ENCODE measurements around the gene BCAS3.

BCAS3 gene

DNA sequence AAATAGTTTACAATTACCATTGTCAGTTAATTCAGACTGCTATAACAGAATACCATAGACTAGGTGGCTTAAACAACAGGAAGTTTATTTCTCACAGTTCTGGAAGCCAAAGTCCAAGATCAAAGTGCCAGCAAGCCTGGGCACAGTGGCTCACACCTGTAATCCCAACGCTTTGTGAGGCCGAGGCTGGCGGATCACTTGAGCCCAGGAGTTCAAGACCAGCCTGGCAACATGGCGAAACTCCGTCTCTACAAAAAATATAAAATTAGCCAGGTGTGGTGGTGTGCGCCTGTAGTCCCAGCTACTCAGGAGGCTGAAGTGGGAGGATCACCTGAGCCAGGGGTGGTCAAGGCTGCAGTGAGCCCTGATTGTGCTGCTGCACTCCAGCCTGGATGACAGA lies 650.7 kb downstream of the BCAS3 start:
- TF ChIP-seq, protein P1, sequence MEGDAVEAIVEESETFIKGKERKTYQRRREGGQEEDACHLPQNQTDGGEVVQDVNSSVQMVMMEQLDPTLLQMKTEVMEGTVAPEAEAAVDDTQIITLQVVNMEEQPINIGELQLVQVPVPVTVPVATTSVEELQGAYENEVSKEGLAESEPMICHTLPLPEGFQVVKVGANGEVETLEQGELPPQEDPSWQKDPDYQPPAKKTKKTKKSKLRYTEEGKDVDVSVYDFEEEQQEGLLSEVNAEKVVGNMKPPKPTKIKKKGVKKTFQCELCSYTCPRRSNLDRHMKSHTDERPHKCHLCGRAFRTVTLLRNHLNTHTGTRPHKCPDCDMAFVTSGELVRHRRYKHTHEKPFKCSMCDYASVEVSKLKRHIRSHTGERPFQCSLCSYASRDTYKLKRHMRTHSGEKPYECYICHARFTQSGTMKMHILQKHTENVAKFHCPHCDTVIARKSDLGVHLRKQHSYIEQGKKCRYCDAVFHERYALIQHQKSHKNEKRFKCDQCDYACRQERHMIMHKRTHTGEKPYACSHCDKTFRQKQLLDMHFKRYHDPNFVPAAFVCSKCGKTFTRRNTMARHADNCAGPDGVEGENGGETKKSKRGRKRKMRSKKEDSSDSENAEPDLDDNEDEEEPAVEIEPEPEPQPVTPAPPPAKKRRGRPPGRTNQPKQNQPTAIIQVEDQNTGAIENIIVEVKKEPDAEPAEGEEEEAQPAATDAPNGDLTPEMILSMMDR (IDR thresholded peaks at IDR 0.05; ENCODE audit: low read depth, low read length), result no peak
- no peak overlapping the region for H3K4me3 ChIP-seq (ENCODE audit: low read depth, low read length)
- H3K4me1 ChIP-seq, result peaks cover 21% of the 10 kb centered on the region
- no peaks in the 10 kb centered on the region for H3K36me3 ChIP-seq
- no peak for DNase-seq
- no peaks in the 10 kb centered on the region for H3K9me3 ChIP-seq
- H3K27me3 ChIP-seq, result no peaks in the 10 kb centered on the region

DNA sequence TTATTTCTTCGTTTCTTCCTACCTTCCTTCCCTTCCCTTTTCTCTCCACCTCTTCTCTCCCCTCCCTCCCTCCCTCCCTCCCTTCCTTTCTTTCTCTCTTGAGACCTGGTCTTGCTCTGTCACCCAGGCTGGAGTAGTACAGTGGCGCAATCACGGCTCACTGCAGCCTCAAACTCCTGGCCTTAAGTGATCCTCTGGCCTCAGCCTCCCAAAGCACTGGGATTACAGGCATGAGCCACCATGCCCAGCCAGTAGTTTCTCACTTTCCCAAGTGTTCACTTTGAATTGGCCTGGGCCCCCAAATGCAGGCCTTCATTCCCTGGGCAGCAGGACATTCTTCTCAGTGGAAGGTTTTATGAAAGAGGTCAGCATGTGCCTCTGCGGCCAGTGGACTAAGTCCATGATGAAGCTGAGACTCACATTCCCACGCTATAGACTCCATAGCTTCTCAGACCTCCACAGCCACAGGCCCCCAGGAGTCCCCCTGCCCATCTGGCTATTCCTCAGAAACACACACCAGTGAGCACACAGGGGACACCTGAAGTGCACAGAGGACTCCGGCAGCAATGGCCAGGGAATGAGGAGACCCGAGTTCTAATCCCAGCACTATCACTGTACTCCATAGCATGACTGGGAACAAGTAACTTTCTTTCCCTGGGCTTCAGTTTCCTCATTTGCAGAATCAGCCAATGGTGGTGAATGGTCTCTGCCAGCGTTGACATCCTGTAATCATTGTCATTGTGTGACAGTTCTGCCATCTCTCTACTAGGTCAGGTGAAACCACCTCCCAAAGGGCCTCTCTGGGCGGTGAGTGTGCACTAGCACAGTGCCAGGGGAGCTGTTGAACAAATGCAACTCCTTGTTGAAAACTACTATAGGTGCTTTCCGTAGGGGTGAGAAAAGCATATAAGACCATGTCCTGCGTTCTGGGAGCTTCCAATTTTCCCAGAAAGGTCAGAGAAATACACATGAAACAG lies 652.8 kb downstream of the BCAS3 start:
- Histone ChIP-seq H3K27me3 (no peaks in the 10 kb centered on the region), H3K36me3 (no peaks in the 10 kb centered on the region), H3K4me1 (peaks cover 8% of the 10 kb centered on the region), H3K4me3 (ENCODE audit: low read depth, low read length) (no peak overlapping the region), H3K9me3 (no peaks in the 10 kb centered on the region)
- DNase-seq, result no peak
- TF ChIP-seq, protein P1 (IDR thresholded peaks at IDR 0.05; ENCODE audit: low read depth, low read length), result no peak

DNA sequence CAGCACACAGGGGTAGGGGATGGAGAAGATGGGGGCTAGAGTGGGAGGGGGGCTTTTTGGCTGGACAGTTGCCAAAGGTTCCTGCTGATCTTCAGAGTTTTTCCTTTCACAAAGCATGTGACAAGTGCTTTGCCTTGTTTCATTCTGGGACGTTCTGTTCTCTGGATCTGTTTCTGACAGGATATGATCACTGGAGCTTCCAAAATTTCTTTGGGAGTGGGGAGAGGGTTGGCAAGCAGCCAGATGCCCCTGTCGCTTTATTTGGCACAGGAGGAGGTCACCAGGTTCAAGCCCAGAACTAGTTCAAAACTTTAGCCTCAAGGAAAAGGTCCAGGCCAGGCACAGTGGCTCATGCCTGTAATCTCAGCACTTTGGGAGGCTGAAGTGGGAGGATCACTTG lies 653.5 kb downstream of the BCAS3 start:
- Histone ChIP-seq H3K4me3 (ENCODE audit: low read depth, low read length) (no peak overlapping the region), H3K27me3 (no peaks in the 10 kb centered on the region), H3K36me3 (no peaks in the 10 kb centered on the region), H3K9me3 (no peaks in the 10 kb centered on the region), H3K4me1 (peaks cover 8% of the 10 kb centered on the region)
- DNase-seq, result no peak
- TF ChIP-seq, protein P1 (IDR thresholded peaks at IDR 0.05; ENCODE audit: low read depth, low read length), result no peak

DNA sequence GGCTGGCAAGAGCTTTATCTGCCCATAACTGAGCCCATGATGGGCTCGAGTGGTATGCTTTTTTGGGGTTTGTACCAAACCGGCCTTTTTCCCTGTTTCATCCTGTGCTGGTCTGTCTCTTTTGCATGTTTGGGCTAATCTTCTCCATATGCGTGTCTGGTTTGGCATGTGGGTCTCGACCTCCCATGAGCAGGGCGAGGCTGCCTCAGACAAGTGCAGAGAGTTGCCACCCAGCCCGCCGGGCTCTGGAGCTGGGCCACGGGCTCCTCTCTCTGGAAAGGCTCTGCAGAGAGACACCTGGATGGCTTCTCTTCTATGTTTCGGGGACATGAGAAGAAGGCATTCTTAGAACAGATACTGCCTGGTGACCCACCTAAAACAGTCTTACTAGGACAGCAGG lies 654.2 kb downstream of the BCAS3 start:
- Histone ChIP-seq H3K4me3 (ENCODE audit: low read depth, low read length) (no peak overlapping the region), H3K9me3 (no peaks in the 10 kb centered on the region), H3K27me3 (no peaks in the 10 kb centered on the region), H3K4me1 (peaks cover 2% of the 10 kb centered on the region; the same call in 1 of the 2 replicates), H3K36me3 (no peaks in the 10 kb centered on the region)
- DNase-seq, result no peak
- TF ChIP-seq, protein P1 (IDR thresholded peaks at IDR 0.05; ENCODE audit: low read depth, low read length), result no peak

DNA sequence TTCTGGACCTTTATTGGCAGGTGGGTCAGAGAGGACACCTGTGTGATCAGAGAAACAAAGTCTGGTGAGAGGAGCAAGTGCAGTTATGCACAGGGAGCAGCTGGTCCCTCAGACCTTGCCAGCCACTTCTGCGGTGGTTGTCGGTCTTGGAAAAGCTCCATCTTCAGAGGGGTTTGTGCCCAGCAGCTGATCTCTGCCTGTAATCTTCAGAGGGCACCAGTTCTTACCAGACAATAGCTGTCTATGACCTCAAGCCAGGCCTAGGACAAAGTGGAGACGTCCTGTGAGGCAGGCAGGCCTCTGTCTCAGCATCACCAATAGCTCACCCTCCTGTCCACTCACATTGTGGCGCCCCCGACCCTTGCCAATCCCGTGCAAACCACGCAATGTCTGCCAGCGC lies 655.5 kb downstream of the BCAS3 start:
- no peaks in the 10 kb centered on the region for H3K27me3 ChIP-seq
- no peak overlapping the region for H3K4me3 ChIP-seq (ENCODE audit: low read depth, low read length)
- peaks cover 2% of the 10 kb centered on the region for H3K4me1 ChIP-seq
- TF ChIP-seq, protein P1 (IDR thresholded peaks at IDR 0.05; ENCODE audit: low read depth, low read length), result no peak
- no peaks in the 10 kb centered on the region for H3K36me3 ChIP-seq
- no peaks in the 10 kb centered on the region for H3K9me3 ChIP-seq
- no peak for DNase-seq

- no peaks in the 10 kb centered on the region for H3K36me3 ChIP-seq
- TF ChIP-seq, protein P1 (IDR thresholded peaks at IDR 0.05; ENCODE audit: low read depth, low read length), result no peak
- no peaks in the 10 kb centered on the region for H3K9me3 ChIP-seq
- no peak overlapping the region for H3K4me3 ChIP-seq (ENCODE audit: low read depth, low read length)
- H3K27me3 ChIP-seq, result no peaks in the 10 kb centered on the region
- no peak for DNase-seq
- peaks cover 2% of the 10 kb centered on the region for H3K4me1 ChIP-seq
Observed at GRCh38 chr17:61334673-61335072, 657.0 kb downstream of the BCAS3 start.
